Trophoblast cell (in vitro differentiated cells and primary cell): ENCODE results near the gene KANK4.

Experiments
- DNase-seq, 2 donors: peaks; one replicate each; pipeline ENCODE4 v3.0.0-alpha.2; 2016
- H2AFZ ChIP-seq: 2 replicates; pipeline ENCODE4 v1.6.1; 2013; ENCODE audit warnings: low read length, moderate library complexity, mild to moderate bottlenecking; ENCODE audit not compliant: insufficient read depth, poor library complexity
- H2AK5ac ChIP-seq: 2 replicates; pipeline ENCODE4 v1.6.1; 2013; ENCODE audit warnings: mild to moderate bottlenecking, low read length
- H2BK120ac ChIP-seq: 2 replicates; pipeline ENCODE4 v1.6.1; 2013; ENCODE audit warnings: low read length, mild to moderate bottlenecking, moderate library complexity; ENCODE audit not compliant: insufficient read depth, poor library complexity
- H2BK12ac ChIP-seq: 2 replicates; pipeline ENCODE4 v1.6.1; 2013; ENCODE audit warnings: mild to moderate bottlenecking, low read length, moderate library complexity
- H2BK5ac ChIP-seq: 2 replicates; pipeline ENCODE4 v1.6.1; 2013; ENCODE audit warnings: low read length, low read depth, moderate library complexity, mild to moderate bottlenecking; ENCODE audit not compliant: poor library complexity
- H3K14ac ChIP-seq: 2 replicates; pipeline ENCODE4 v1.6.1; 2013; ENCODE audit warnings: mild to moderate bottlenecking, low read length
- H3K18ac ChIP-seq: 2 replicates; pipeline ENCODE4 v1.6.1; 2013; ENCODE audit warnings: mild to moderate bottlenecking, low read length
- H3K23ac ChIP-seq: 2 replicates; pipeline ENCODE4 v1.6.1; 2013; ENCODE audit warnings: low read length
- H3K27ac ChIP-seq: 2 replicates; pipeline ENCODE4 v1.5.1; 2013; ENCODE audit warnings: low read depth, mild to moderate bottlenecking, inconsistent platforms, low read length, moderate library complexity
- H3K27me3 ChIP-seq: 2 replicates; pipeline ENCODE4 v1.6.1; 2013; ENCODE audit warnings: inconsistent platforms, mild to moderate bottlenecking, low read length, moderate library complexity; ENCODE audit not compliant: insufficient read depth
- H3K36me3 ChIP-seq, 2 experiments: 1 replicate in 1 of 2; 2 replicates in 1 of 2; pipeline ENCODE4 v1.6.1; 2013; ENCODE audit warnings: low read length in 2 of 2, mild to moderate bottlenecking in 2 of 2, moderate library complexity in 1 of 2; ENCODE audit not compliant: insufficient read depth in 2 of 2, control insufficient read depth in 1 of 2
- H3K4ac ChIP-seq: 2 replicates; pipeline ENCODE4 v1.6.1; 2013; ENCODE audit warnings: low read depth, mild to moderate bottlenecking, low read length, moderate library complexity
- H3K4me1 ChIP-seq, 2 experiments: 1 replicate in 1 of 2; 2 replicates in 1 of 2; pipeline ENCODE4 v1.6.1; 2013; ENCODE audit warnings: low read length in 2 of 2, mild to moderate bottlenecking in 2 of 2, moderate library complexity in 1 of 2; ENCODE audit not compliant: insufficient read depth in 2 of 2, control insufficient read depth in 1 of 2
- H3K4me2 ChIP-seq: 2 replicates; pipeline ENCODE4 v1.6.1; 2013; ENCODE audit warnings: inconsistent platforms, mild to moderate bottlenecking, low read length, moderate library complexity
- H3K4me3 ChIP-seq: 2 replicates; pipeline ENCODE4 v1.5.1; 2013; ENCODE audit warnings: mild to moderate bottlenecking, low read depth, low read length, inconsistent platforms
- H3K79me1 ChIP-seq: one replicate; pipeline ENCODE4 v1.6.1; 2013; ENCODE audit warnings: low read length
- H3K79me2 ChIP-seq: 2 replicates; pipeline ENCODE4 v1.6.1; 2013; ENCODE audit warnings: low read length, mild to moderate bottlenecking; ENCODE audit not compliant: control insufficient read depth, insufficient read depth, poor library complexity
- H3K9ac ChIP-seq: 2 replicates; pipeline ENCODE4 v1.6.1; 2013; ENCODE audit warnings: mild to moderate bottlenecking, low read length
- H3K9me3 ChIP-seq: 2 replicates; pipeline ENCODE4 v1.6.1; 2013; ENCODE audit warnings: low read depth, mild to moderate bottlenecking, control low read depth, inconsistent platforms, low read length; ENCODE audit not compliant: insufficient read depth
- H4K12ac ChIP-seq: 2 replicates; pipeline ENCODE4 v1.6.1; 2013; ENCODE audit warnings: low read depth, mild to moderate bottlenecking, low read length, moderate library complexity
- H4K8ac ChIP-seq: 2 replicates; pipeline ENCODE4 v1.6.1; 2013; ENCODE audit warnings: low read depth, mild to moderate bottlenecking, low read length, moderate library complexity
- H4K91ac ChIP-seq: one replicate; pipeline ENCODE4 v1.6.1; 2013; ENCODE audit warnings: low read depth, mild to moderate bottlenecking, low read length, moderate library complexity
- WGBS: extraction: QIAGEN DNeasy Blood & Tissue Kit; methylation state at CpG from one replicate; pipeline ENCODE4 v1.1.7; 2013; ENCODE audit warnings: missing lambda C conversion rate; ENCODE audit not compliant: insufficient read length, insufficient coverage; ENCODE audit errors: extremely low coverage; 5-methylcytosine and 5-hydroxymethylcytosine counted together

KANK4 gene

DNA sequence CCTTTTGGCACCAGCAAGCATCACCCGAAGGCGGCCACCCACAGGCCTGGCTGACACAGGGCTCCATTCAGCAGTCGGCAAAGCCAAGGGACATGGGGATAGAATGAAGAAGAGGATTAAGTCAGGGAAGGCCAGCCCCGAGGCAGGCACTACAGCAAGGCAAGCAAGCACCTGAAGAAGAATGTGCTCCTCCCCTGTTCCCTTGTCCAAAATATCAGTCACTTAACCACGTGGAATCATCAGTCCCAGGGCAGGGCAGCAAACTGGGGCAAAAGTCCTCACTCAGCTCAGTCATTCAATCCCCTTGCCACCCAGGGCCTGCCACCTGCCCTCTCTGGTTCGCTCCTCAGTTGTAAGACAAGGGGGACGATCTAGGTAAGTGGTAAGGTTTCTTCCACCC is 9.3 kb downstream of the KANK4 start:
- no peak overlapping the region for H4K91ac ChIP-seq
- H3K27me3 ChIP-seq, result no peaks in the 10 kb centered on the region
- DNase-seq, result peak; percentile 43 to 50
- no peak overlapping the region for H4K12ac ChIP-seq
- H3K9ac ChIP-seq, result no peak overlapping the region
- no peak overlapping the region for H2AK5ac ChIP-seq
- H3K14ac ChIP-seq, result no peak overlapping the region
- H2BK12ac ChIP-seq, result no peak overlapping the region
- peaks cover 38 to 41% of the 10 kb centered on the region in 2 experiments for H3K4me1 ChIP-seq
- no peak overlapping the region for H3K27ac ChIP-seq
- WGBS, result no CpG with 5 or more reads among the region's 7 CpGs
- peaks cover 5% of the 10 kb centered on the region for H3K79me1 ChIP-seq
- no peak overlapping the region for H3K4me3 ChIP-seq
- H3K79me2 ChIP-seq, result peaks cover 4% of the 10 kb centered on the region
- H3K36me3 ChIP-seq, result peaks cover 1 to 2% of the 10 kb centered on the region in 2 experiments
- H2BK5ac ChIP-seq, result no peak overlapping the region
- no peak overlapping the region for H3K4me2 ChIP-seq
- no peak overlapping the region for H2BK120ac ChIP-seq
- peak overlapping the region; percentile 29 for H3K4ac ChIP-seq
- no peak overlapping the region for H3K23ac ChIP-seq
- H3K9me3 ChIP-seq, result peaks cover 2% of the 10 kb centered on the region
- no peak overlapping the region for H4K8ac ChIP-seq
- H2AFZ ChIP-seq, result no peak overlapping the region
- H3K18ac ChIP-seq, result peak overlapping the region; percentile 16

DNA sequence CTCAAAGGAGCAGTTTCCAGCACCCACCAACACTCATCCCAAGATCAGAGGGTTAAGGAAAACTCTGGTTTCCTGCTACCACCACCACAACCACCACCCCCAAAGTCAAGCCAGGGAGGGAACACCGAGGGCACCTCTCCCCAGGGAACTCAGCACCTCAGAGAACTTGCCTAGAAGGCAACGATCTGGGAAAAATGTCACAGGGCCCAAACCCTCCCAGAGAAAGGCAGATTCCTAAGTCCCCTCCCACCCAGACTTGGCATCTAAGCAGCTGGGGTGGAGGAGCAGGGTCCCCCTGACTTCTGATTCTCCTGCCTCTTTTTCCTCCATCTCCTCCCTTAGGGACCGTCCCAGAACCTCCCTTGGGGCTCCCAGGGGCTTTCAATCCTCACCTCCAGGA is 10.6 kb downstream of the KANK4 start:
- peaks cover 0 to 1% of the 10 kb centered on the region in 2 experiments for H3K36me3 ChIP-seq
- H4K8ac ChIP-seq, result no peak overlapping the region
- peak overlapping the region; percentile 2 for H2BK120ac ChIP-seq
- no peak overlapping the region for H4K12ac ChIP-seq
- no CpG with 5 or more reads among the region's 3 CpGs for WGBS
- H3K79me1 ChIP-seq, result peaks cover 5% of the 10 kb centered on the region
- H2AK5ac ChIP-seq, result no peak overlapping the region
- H2BK12ac ChIP-seq, result peak overlapping the region; percentile 2
- no peak overlapping the region for H2AFZ ChIP-seq
- peak overlapping the region; percentile 6 for H3K14ac ChIP-seq
- peak overlapping the region; percentile 1 for H3K4ac ChIP-seq
- peak overlapping the region; percentile 23 for H3K4me2 ChIP-seq
- peaks cover 2% of the 10 kb centered on the region for H3K9me3 ChIP-seq
- peak overlapping the region; percentile 10 for H2BK5ac ChIP-seq
- H3K23ac ChIP-seq, result no peak overlapping the region
- no peak for DNase-seq
- no peak overlapping the region for H3K9ac ChIP-seq
- H3K4me1 ChIP-seq, result peaks cover 38 to 41% of the 10 kb centered on the region in 2 experiments
- H3K4me3 ChIP-seq, result no peak overlapping the region
- peak overlapping the region; percentile 40 for H3K18ac ChIP-seq
- peak overlapping the region; percentile 74 for H4K91ac ChIP-seq
- peaks cover 7% of the 10 kb centered on the region for H3K79me2 ChIP-seq
- H3K27me3 ChIP-seq, result no peaks in the 10 kb centered on the region
- H3K27ac ChIP-seq, result peak overlapping the region; percentile 72

- H3K27ac ChIP-seq, result peak overlapping the region; percentile 72
- no peak overlapping the region for H2AFZ ChIP-seq
- H3K9me3 ChIP-seq, result peaks cover 2% of the 10 kb centered on the region
- no peak overlapping the region for H3K14ac ChIP-seq
- peaks cover 7% of the 10 kb centered on the region for H3K79me2 ChIP-seq
- peaks cover 5% of the 10 kb centered on the region for H3K79me1 ChIP-seq
- H3K4me2 ChIP-seq, result peak overlapping the region; percentile 23
- H4K91ac ChIP-seq, result peak overlapping the region; percentile 74
- peaks cover 2 to 3% of the 10 kb centered on the region in 2 experiments for H3K36me3 ChIP-seq
- peaks cover 38 to 41% of the 10 kb centered on the region in 2 experiments for H3K4me1 ChIP-seq
- H2BK12ac ChIP-seq, result no peak overlapping the region
- no peak overlapping the region for H4K12ac ChIP-seq
- no peak overlapping the region for H2AK5ac ChIP-seq
- H3K23ac ChIP-seq, result no peak overlapping the region
- no peak overlapping the region for H3K4ac ChIP-seq
- no peak overlapping the region for H4K8ac ChIP-seq
- H3K18ac ChIP-seq, result no peak overlapping the region
- WGBS, result no CpG with 5 or more reads among the region's 6 CpGs
- no peaks in the 10 kb centered on the region for H3K27me3 ChIP-seq
- no peak overlapping the region for H2BK120ac ChIP-seq
- peak; percentile 99 for DNase-seq
- H3K4me3 ChIP-seq, result no peak overlapping the region
- H2BK5ac ChIP-seq, result no peak overlapping the region
- no peak overlapping the region for H3K9ac ChIP-seq
Observed at GRCh38 chr1:62307895-62308492, 11.2 kb downstream of the KANK4 start.

DNA sequence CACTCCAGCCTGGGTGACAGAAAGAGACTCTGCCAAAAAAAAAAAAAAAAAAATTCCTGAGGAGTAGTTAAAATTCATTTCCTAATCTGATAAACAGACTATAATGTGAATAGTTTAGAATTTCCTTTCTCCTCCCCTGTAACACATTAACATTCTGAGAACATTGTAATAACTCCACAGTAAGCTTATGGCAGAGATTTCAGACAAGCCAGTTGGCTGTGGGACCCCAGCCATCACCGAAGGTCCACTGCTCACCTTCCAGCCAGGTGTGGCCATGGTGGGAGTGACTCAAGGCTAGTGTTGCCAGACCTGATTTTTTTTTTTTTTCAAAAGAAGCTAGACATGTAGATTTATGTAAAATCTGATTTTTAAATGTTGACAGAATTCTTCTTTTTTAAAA is 11.8 kb downstream of the KANK4 start:
- Histone ChIP-seq H3K27me3 (no peaks in the 10 kb centered on the region), H3K79me2 (peaks cover 7% of the 10 kb centered on the region), H2AFZ (no peak overlapping the region), H3K18ac (no peak overlapping the region), H4K8ac (no peak overlapping the region), H3K9me3 (peaks cover 2% of the 10 kb centered on the region), H2BK12ac (no peak overlapping the region), H3K4ac (no peak overlapping the region), H3K4me2 (no peak overlapping the region), H3K9ac (no peak overlapping the region), H3K36me3 (peaks cover 2 to 3% of the 10 kb centered on the region in 2 experiments), H2BK5ac (no peak overlapping the region), H3K27ac (peak overlapping the region; percentile 72), H3K4me3 (no peak overlapping the region), H3K23ac (no peak overlapping the region), H3K79me1 (peaks cover 5% of the 10 kb centered on the region), H3K14ac (no peak overlapping the region), H2BK120ac (no peak overlapping the region), H2AK5ac (no peak overlapping the region), H3K4me1 (peaks cover 35 to 39% of the 10 kb centered on the region in 2 experiments), H4K12ac (no peak overlapping the region), H4K91ac (no peak overlapping the region)
- DNase-seq, result peak; percentile 47 to 62
- WGBS, result no CpG with 5 or more reads among the region's 1 CpG
